GM21360 (cell line): ENCODE measurements around the gene FAM13A.
"Not testable (repeated sequence)": the region's sequence is repeated elsewhere in the genome, so short reads cannot be mapped to it uniquely, and the experiment has no call there.

ENCODE experiments used
- ATAC-seq: cut with Tn5 transposase; IDR thresholded peaks from one replicate; pipeline ENCODE4 v1.9.1; 2021; ENCODE audit warnings: mild to moderate bottlenecking, moderate library complexity; ENCODE audit not compliant: unreplicated experiment

Gene FAM13A

GRCh38 chr4:88908521-88908920 is 148.5 kb downstream of the FAM13A start:
- no peak for ATAC-seq

GRCh38 chr4:88908003-88908402 is 149.0 kb downstream of the FAM13A start:
- no peak for ATAC-seq

GRCh38 chr4:88907478-88907877 is 149.5 kb downstream of the FAM13A start:
- ATAC-seq = no peak

- ATAC-seq = not testable (repeated sequence)
These were observed 152.7 kb downstream of the FAM13A start for GRCh38 chr4:88904240-88904639.

GRCh38 chr4:88900432-88900831 is 156.6 kb downstream of the FAM13A start:
- no peak for ATAC-seq

GRCh38 chr4:88897752-88898151 is 159.2 kb downstream of the FAM13A start:
- no peak for ATAC-seq

- ATAC-seq = no peak
These were observed 159.8 kb downstream of the FAM13A start for GRCh38 chr4:88897180-88897579.

GRCh38 chr4:88893961-88894360 is 163.0 kb downstream of the FAM13A start:
- no peak for ATAC-seq

- no peak for ATAC-seq
These were observed 164.3 kb downstream of the FAM13A start for GRCh38 chr4:88892646-88893045.

GRCh38 chr4:88891636-88892035 is 165.3 kb downstream of the FAM13A start:
- ATAC-seq = no peak

- not testable (repeated sequence) for ATAC-seq
These were observed 169.6 kb downstream of the FAM13A start for GRCh38 chr4:88887409-88887808.

GRCh38 chr4:88881227-88881569 is 175.8 kb downstream of the FAM13A start:
- ATAC-seq = no peak

- no peak for ATAC-seq
These were observed 176.3 kb downstream of the FAM13A start for GRCh38 chr4:88880501-88881226.

- ATAC-seq = no peak
These were observed 177.0 kb downstream of the FAM13A start for GRCh38 chr4:88879991-88880390.

- no peak for ATAC-seq
These were observed 178.3 kb downstream of the FAM13A start for GRCh38 chr4:88878642-88879041.

- ATAC-seq = no peak
These were observed 186.6 kb downstream of the FAM13A start for GRCh38 chr4:88870428-88870827.

GRCh38 chr4:88868510-88868909 is 188.5 kb downstream of the FAM13A start:
- ATAC-seq = no peak

- ATAC-seq = no peak
These were observed 190.0 kb downstream of the FAM13A start for GRCh38 chr4:88866862-88867550.

GRCh38 chr4:88865466-88865865 is 191.5 kb downstream of the FAM13A start:
- no peak for ATAC-seq

- ATAC-seq = no peak
These were observed 191.9 kb downstream of the FAM13A start for GRCh38 chr4:88865046-88865445.

GRCh38 chr4:88860586-88860985 is 196.4 kb downstream of the FAM13A start:
- ATAC-seq = no peak

- peak; percentile 16 for ATAC-seq
These were observed 197.7 kb downstream of the FAM13A start for GRCh38 chr4:88859191-88859812.
